ENCODE data around the gene AK3. TPM values are rescaled to one million over a fixed set of nuclear protein-coding genes. Genes with fewer than 3 reads are reported as not detected.

AK3 gene
- total and polyA plus RNA-seq, 2 donors (not counting 3 experiments of a cell fraction or from before 2014, with no cell fraction given): 20.6 to 42.3 TPM

- TF ChIP-seq JUN (IDR thresholded peaks at IDR 0.05; ENCODE audit: borderline replicate concordance, insufficient read depth, insufficient read length, low read depth): no peak
- no peak for TF ChIP-seq MAX (IDR thresholded peaks at IDR 0.05; ENCODE audit: insufficient read depth, insufficient read length)
- TF ChIP-seq CTCF (IDR thresholded peaks at IDR 0.05; ENCODE audit: extremely low read depth in 1 of 2, insufficient read depth in 1 of 2, low read depth in 1 of 2, low read length in 2 of 2): no peak
- no peak for TF ChIP-seq EZH2 (IDR thresholded peaks at IDR 0.05; ENCODE audit: borderline replicate concordance, low read depth, low read length, severe bottlenecking)
- TF ChIP-seq MYC (IDR thresholded peaks at IDR 0.05; ENCODE audit: low read depth, low read length): no peak
- TF ChIP-seq FOS (IDR thresholded peaks at IDR 0.05; ENCODE audit: borderline replicate concordance, insufficient read depth, low read length): no peak
- TF ChIP-seq POLR2AphosphoS5 (IDR thresholded peaks at IDR 0.05; ENCODE audit: insufficient read depth, low read depth, low read length): no peak
- no peak for TF ChIP-seq POLR2A (IDR thresholded peaks at IDR 0.05; ENCODE audit: low read depth, low read length)
- TF ChIP-seq GATA2 (IDR thresholded peaks at IDR 0.05; ENCODE audit: insufficient read depth, insufficient read length, low read depth, low read length): no peak
- intact Hi-C loops (cut with micrococcal nuclease): loop anchor here (1.0 to 10.0 kb wide), 3 partner anchors 16 to 1154 kb away; partner anchors contain the start of genes AK3, PLPP6 and RFX3
- Histone ChIP-seq H3K9ac (replicated peaks; ENCODE audit: extremely low read depth, insufficient read depth, low read length) (peak overlapping the region; percentile 81), H3K36me3 (ENCODE audit: control insufficient read depth in 2 of 2, extremely low read depth in 1 of 2, insufficient read depth in 2 of 2, low read length in 2 of 2) (no peaks in the 10 kb centered on the region), H3K9me1 (replicated peaks; ENCODE audit: control insufficient read depth, extremely low read depth, insufficient read depth, low read length) (no peaks in the 10 kb centered on the region), H2AFZ (ENCODE audit: low read depth, low read length) (peak overlapping the region; percentile 89), H3K27me3 (ENCODE audit: control insufficient read depth in 2 of 2, insufficient read depth in 2 of 2, low read length in 2 of 2) (no peaks in the 10 kb centered on the region), H3K4me1 (ENCODE audit: control insufficient read depth, extremely low read depth, insufficient read depth, low read length) (peaks cover 6% of the 10 kb centered on the region), H3K9me3 (replicated peaks; ENCODE audit: control insufficient read depth, insufficient read depth, low read length) (no peaks in the 10 kb centered on the region), H3K27ac (ENCODE audit: insufficient read depth, low read depth, low read length) (peak overlapping the region; percentile 71), H3K4me2 (ENCODE audit: insufficient read depth, low read length) (peak overlapping the region; percentile 69), H3K79me2 (ENCODE audit: control insufficient read depth, insufficient read depth, low read length) (peaks cover 22% of the 10 kb centered on the region), H4K20me1 (replicated peaks; ENCODE audit: control insufficient read depth, extremely low read depth, insufficient read depth, low read length) (no peaks in the 10 kb centered on the region), H3K4me3 (replicated peaks in 1 of 3; ENCODE audit: insufficient read depth in 1 of 3, low read depth in 1 of 3, low read length in 3 of 3) (peak overlapping the region; percentile 29 to 84 (median 75))
- DNase-seq (ENCODE audit: low read depth, low spot score) (peak; percentile 83), FAIRE-seq (peak; percentile 48)
- dilution Hi-C loops (cut with MboI; ENCODE audit: extremely low pct_ligation_motif_present, low sequenced_read_pairs): no loop called here
- ChIA-PET POLR2A (interaction anchor here (1.0 kb wide), 1 partner anchor 13 kb away, joined by 5 read pairs; the partner anchor contains the start of gene SPATA6L), CTCF (interaction anchor here (0.7 to 1.0 kb wide), 6 partner anchors 13 to 61 kb away, joined by 3 to 14 read pairs (median 4); partner anchors contain the start of gene SPATA6L)
- TSS peak; percentile 96 for BruUV-seq (replicated peaks)
Measured at GRCh38 chr9:4678679-4679267, 62.2 kb downstream of the AK3 start.
